K562 (cell line): ENCODE data around the gene GRK3. TPM values are rescaled to one million over a fixed set of nuclear protein-coding genes. Genes with fewer than 3 reads are reported as not detected.

Experiments used
- DNMT1 ChIP-seq: fragments of 450-650 bp; IDR thresholded peaks from 2 replicates; pipeline ENCODE4 v1.6.1; 2016; ENCODE audit warnings: antibody characterized with exemption, mild to moderate bottlenecking
- GABPB1 ChIP-seq: sonication (generic); formaldehyde crosslinking; IDR thresholded peaks from 2 replicates; pipeline ENCODE4 v1.8.0; 2022; ENCODE audit warnings: mild to moderate bottlenecking, missing genetic modification reagents
- GTF3C2 ChIP-seq: IDR thresholded peaks from 3 replicates; pipeline ENCODE4 v1.6.1; 2011; ENCODE audit warnings: borderline replicate concordance, mild to moderate bottlenecking, moderate library complexity; ENCODE audit not compliant: insufficient read length; ENCODE audit errors: extremely low read depth
- HDAC3 ChIP-seq: fragments of 450-650 bp; IDR thresholded peaks from 2 replicates; pipeline ENCODE4 v1.6.1; 2018; ENCODE audit warnings: borderline replicate concordance, mild to moderate bottlenecking, moderate library complexity; ENCODE audit not compliant: partially characterized antibody
- HMG20B ChIP-seq: fragments of 250-450 bp; sonication (Bioruptor Pico); IDR thresholded peaks from 2 replicates; pipeline ENCODE4 v1.5.0; 2021; ENCODE audit warnings: mild to moderate bottlenecking
- NFE2 ChIP-seq: IDR thresholded peaks from 2 replicates; pipeline ENCODE4 v1.6.1; 2014; ENCODE audit warnings: antibody characterized with exemption, low read depth
- NFRKB ChIP-seq: fragments of 450-650 bp; IDR thresholded peaks from 2 replicates; pipeline ENCODE4 v1.6.1; 2016; ENCODE audit warnings: low read depth
- PHTF2 ChIP-seq: fragments of 250-450 bp; sonication (Bioruptor Pico); IDR thresholded peaks from 2 replicates; pipeline ENCODE4 v1.5.0; 2021; ENCODE audit warnings: mild to moderate bottlenecking
- RBM14 ChIP-seq: fragments of 200-400 bp; formaldehyde crosslinking; IDR thresholded peaks from 2 replicates; pipeline ENCODE4 v1.6.1; 2018; ENCODE audit warnings: low read depth, mild to moderate bottlenecking, low read length, moderate library complexity, borderline replicate concordance; ENCODE audit not compliant: insufficient read depth
- SMARCA4 ChIP-seq: fragments of 450-650 bp; IDR thresholded peaks from 2 replicates; pipeline ENCODE4 v1.6.1; 2016
- YY1 ChIP-seq, 3 experiments: IDR thresholded peaks; 2 replicates each; pipeline ENCODE4 v1.6.1; 2011; ENCODE audit warnings: low read length in 2 of 3, mild to moderate bottlenecking in 2 of 3, moderate library complexity in 2 of 3, borderline replicate concordance in 1 of 3, control low read depth in 1 of 3, low read depth in 1 of 3; ENCODE audit not compliant: insufficient read depth in 3 of 3, insufficient replicate concordance in 2 of 3, control insufficient read depth in 1 of 3, insufficient read length in 1 of 3; ENCODE audit errors: extremely low read depth in 1 of 3
- ZNF407 ChIP-seq: fragments of 450-650 bp; IDR thresholded peaks from 2 replicates; pipeline ENCODE4 v1.6.1; 2016; ENCODE audit warnings: low read depth
- polyA plus RNA-seq, 8 experiments: library from polyadenylated mRNA; depleted of rRNA in 4 of 8; stranded (reverse) in 5 of 8; unstranded in 3 of 8; fragments of >200 nt; fragmentation: Nextera tagmentation in 2 of 8; fragmentation: Illumina TruSeq in 1 of 8; extraction: Ambion mirVana in 2 of 8; extraction: Trizol in 1 of 8; gene quantifications; 2 replicates each; pipeline versions ENCODE4 v1.2.1 to v1.2.3, GENCODE V29; 2011 to 2014; ENCODE audit warnings: inconsistent platforms in 1 of 8, missing spikeins in 1 of 8
- total RNA-seq, 7 experiments: library from RNA; depleted of rRNA in 6 of 7; stranded (reverse); fragments of >200 nt in 6 of 7; fragmentation: Illumina TruSeq in 2 of 7; extraction: Trizol in 2 of 7; gene quantifications; 2 replicates each; pipeline versions ENCODE4 v1.2.1 to v1.2.3, GENCODE V29; 2011 to 2021; ENCODE audit warnings: low replicate concordance in 1 of 7

GRK3 gene
- total and polyA plus RNA-seq, 9 of the 15 experiments (the other 6 are each of a cell fraction or from before 2014, with no cell fraction given): 1.4 to 7.6 (median 3.6) TPM

GRCh38 chr22:25762147-25762546 lies 197.7 kb downstream of the GRK3 start (continued):
- TF ChIP-seq NFE2 (peak; percentile 43; the same call in 1 of the 2 replicates), HMG20B (CRISPR knock-in tag) (no peak), NFRKB (no peak), GTF3C2 (no peak), PHTF2 (CRISPR knock-in tag) (no peak), DNMT1 (no peak), SMARCA4 (peak; percentile 89), YY1 (IDR thresholded peaks at IDR 0.05; ENCODE audit: borderline replicate concordance in 1 of 3, control insufficient read depth in 1 of 3, extremely low read depth in 1 of 3, insufficient read depth in 3 of 3, insufficient read length in 1 of 3, insufficient replicate concordance in 2 of 3, low read depth in 1 of 3, low read length in 2 of 3) (no peak), GABPB1 (CRISPR knock-in tag) (no peak), RBM14 (no peak), ZNF407 (no peak), HDAC3 (peak; percentile 73)
